Activated CD8-positive, alpha-beta memory T cell treated with anti-CD3 and anti-CD28 coated beads for 1 hour (primary cell): ENCODE results near the gene CELSR1.

ENCODE experiments used
- DNase-seq, 2 donors: peaks; one replicate each; pipeline ENCODE4 v3.0.0-alpha.2; 2020; ENCODE audit warnings: low read depth in 1 of 2; ENCODE audit errors: extremely low read depth in 1 of 2

CELSR1 gene

GRCh38 chr22:46462726-46463371, 74.6 kb downstream of the CELSR1 start:
- DNase-seq = no peak

- no peak for DNase-seq
These were observed 75.7 kb downstream of the CELSR1 start for GRCh38 chr22:46461566-46462180.

DNA sequence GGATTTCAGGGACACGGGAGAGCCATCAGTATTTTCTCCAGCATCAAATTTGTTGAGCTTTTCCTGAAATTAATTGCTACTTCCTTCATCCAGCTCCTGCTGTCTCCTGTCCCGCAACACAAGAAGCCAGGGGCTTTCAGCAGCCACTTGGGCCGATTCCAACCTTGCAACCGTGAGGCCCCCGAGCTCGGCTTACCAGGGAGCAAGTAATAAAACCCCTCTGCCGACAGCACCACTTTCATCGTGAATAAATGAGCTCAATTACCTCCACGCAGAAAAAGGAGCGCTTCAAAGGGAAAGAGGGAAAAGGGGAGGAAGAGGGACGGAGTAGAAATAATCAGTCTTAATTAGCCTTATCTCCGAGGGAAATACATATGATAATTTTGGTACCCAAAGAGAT, 76.6 kb downstream of the CELSR1 start:
- DNase-seq = no peak

DNA sequence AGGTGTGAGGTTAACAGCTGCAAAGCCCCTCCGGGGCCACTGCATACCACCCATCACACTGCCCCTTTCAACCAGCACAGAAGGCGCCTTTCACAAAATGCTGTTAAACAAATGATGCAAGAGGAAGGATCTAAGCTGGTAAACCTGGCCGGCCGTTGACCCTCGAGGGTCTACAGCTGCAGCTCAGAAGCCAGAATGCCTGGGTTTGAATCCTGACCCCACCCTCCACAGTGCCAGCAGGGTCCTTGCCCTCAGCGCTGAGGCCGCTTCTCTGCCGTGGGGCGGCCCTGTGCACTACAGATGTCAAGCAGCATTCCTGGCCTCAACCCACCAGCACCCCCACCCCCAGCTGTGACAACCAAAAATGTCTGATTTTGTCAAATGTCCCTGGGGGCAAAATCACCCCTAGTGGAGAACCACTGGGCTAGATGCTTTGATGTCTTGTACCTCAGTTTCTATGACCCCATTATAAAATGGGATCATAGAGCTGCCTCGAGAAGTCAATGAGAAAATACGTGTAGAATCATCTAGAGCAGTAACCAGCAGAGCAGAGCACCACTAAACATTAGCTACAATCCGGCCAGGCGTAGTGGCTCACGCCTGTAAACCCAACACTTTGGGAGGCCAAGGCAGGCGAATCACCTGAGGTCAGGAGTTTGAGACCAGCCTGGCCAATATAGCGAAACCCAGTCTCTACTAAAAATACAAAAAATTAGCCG, 77.9 kb downstream of the CELSR1 start:
- no peak for DNase-seq

GRCh38 chr22:46458525-46458924, 78.9 kb downstream of the CELSR1 start:
- DNase-seq = no peak

GRCh38 chr22:46457502-46458488, 79.6 kb downstream of the CELSR1 start:
- DNase-seq = no peak

- no peak for DNase-seq
These were observed 80.6 kb downstream of the CELSR1 start for GRCh38 chr22:46456818-46457163.

DNA sequence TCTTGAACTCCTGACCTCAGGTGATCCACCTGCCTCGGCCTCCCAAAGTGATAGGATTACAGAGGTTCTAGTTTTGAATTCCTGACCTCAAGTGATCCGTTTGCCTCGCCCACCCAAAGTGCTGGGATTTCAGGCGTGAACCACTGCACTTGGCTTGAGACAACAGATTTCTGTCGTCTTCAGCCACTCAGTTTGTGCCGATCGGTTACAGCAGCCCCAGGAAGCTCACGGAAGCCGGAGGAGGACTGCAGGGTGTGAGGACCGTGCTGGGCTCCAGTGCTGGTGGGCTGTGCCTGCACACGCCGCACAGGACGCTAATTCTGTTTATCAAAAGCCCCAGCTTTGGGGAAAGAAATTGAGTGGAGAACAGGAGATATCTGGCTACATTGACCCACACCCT, 82.0 kb downstream of the CELSR1 start:
- DNase-seq = no peak

DNA sequence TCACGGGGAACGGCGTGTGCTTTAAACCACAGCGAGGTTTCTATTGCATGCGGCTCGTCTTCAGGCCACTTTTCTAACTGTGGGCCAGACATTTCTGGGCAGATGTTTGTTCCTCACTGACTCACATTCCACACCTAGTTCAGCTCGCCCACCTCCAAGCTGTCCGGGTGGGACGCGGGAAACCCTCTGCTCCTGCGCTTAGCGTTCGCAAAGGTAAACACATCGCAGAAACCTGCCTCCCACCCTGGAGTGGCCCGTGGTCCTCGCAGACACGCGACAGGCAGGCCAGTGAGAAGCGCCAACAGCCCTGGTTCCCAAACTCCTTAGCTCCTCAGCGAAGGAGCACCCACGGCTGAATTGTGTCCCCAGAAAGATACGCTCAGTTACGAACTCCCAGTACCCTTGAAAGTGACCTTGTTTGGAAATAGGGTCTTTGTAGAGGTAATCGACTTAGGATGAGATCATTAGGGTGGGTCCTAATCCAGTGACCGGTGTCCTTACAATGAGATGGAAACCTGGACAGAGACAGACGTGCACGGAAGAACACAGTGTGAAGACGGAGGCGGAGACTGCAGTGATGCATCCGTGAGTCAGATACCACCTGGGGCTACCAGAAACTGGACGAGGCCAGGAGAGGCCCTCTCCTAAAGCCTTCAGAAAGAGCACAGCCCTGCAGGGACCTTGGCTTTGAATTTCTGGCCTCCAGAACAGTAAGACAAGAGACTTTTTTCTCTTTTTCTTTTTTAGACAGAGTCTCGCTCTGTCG, 82.7 kb downstream of the CELSR1 start:
- no peak for DNase-seq

GRCh38 chr22:46453829-46454503, 83.5 kb downstream of the CELSR1 start:
- DNase-seq = no peak

DNA sequence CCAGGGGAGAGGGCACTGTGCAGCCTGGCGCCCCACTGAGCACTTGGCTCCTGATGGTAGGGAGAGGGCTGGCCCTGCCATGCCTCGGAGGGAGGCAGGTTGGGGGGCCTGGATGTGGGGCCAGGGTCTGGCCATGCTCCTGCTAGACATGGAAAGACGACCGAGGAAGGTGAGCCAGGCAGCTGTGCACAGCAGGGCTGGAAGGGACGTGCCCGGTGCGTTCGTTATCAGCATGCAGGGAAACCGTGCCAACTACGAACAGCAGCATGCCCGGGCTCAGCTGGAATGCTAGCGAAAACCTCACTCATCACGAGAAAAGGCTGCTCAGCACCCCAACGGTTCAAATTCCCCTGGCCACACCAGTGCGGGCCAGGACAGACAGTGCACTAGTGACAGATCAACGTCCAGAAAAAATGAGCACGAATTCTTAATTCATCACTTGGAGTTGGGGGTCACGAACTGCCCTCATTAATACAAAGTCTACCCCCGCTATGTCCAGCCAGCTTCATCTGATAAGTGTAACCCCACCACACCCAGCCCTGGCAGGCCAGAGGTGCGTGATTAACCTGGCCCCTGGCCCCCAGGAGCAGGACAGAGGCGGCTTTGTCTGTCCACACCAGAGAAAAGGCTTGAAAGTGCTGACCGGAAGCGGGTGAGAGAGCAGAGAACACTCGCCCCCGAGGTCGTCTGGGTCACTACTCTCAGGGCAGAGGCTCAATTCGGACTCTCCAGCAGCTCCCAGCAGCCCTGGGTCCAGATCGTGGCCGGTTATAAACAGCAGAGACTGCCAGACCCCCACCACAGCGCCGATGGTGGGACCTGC, 84.2 kb downstream of the CELSR1 start:
- no peak for DNase-seq

DNA sequence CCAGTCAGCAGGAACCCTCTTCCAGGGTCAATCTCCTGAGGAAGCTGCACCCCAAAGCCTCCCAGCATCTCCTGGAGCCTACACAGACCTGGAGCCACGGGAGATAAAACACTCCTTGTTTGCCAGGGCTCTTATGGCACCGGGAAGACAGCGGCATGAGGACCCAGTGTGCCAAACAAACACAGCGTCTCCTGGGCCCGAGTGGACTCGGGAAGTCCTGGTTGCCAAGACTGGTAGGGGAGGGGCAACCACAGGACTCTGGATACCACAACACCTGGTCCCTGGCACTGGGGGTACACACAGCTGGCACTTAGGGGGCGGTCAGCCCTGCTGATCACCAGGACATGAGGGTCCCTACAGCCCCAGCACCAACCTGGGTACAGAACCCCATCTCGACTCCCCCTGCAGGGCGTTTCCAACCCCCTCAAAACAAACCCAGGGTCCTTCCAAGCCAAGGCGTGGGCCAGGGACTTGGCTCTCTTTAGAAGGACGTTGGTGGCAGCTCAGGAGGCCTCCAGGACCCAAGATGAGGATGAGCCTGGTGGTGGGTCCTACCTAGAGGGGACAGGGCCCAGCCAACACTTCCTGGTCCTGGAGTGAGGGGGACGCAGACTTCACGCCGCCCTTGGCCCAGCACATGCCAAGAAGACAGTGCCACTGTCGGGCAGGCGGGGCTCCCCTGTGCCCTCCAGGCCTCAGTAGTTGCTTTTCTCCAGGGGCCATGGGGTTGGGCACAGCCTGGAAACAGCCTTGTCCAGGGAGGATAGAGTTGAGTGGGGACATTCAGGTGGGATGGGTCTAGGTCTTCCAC, 85.0 kb downstream of the CELSR1 start:
- no peak for DNase-seq

GRCh38 chr22:46451741-46452140, 85.7 kb downstream of the CELSR1 start:
- DNase-seq = no peak

DNA sequence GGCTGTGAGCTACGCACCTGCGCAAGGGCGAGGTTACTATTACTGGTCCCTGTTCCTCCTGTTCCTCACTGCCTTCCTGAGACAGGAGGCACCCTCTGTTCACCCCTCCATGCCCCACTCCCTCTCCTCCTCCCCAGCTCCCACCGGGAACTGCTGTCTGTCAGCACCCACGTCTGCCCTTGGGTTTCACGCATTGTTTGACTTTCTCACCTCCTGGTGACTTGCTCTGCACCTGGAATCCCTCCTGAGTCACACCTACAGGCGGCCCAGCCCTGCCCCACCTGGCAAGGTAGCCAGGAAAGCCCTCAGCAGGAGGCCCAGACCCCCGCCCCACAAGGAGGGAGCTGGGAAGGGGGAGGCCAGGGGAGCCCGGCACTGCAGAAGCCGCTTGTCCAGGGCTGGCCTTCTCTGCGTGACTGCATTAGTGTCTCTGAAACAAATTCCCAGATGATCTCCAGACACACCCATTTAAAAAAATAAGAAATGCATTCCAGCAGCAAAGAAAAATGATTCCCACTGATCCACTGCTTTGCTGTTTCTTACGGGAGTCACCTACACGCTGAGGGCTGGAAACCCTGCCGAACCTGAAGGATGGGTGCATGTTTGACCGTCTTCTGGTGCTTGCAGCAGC, 86.4 kb downstream of the CELSR1 start:
- no peak for DNase-seq

DNA sequence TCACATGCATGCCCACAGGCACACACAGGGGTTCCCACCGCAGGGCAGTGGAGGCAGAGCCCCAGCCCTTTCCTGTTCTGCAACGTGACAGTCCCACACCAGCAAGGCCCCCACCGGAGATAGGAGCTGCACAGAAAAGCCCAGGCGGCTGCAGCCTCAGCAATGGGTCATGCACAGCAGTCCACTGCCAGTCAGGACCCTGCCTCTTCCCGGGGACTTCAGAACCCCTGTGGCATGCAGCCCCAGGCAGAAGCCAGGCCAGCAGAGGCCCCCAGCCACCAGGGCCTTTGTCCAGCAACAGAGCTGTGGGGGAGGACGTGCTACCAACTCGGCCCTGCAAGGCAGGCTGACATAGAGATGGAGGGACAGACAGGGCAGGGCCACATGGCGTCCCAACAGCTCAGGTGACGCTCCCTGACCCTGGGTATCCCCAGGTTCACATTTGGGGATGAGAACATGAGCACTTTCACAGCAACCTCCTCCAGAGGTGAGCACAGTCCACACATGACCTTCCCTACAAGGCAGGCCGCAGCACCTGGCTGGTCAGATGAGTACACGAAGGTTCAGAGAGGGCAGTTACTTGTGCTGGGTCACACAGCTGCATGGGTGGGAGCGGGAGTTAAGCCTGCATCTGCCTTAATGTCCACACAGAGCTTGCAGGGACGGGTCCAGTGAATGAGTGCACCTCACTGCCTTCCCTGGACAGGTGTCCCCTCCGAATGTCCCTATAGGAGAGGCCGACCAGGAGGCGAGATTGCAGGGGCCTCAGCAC, 87.3 kb downstream of the CELSR1 start:
- no peak for DNase-seq

DNA sequence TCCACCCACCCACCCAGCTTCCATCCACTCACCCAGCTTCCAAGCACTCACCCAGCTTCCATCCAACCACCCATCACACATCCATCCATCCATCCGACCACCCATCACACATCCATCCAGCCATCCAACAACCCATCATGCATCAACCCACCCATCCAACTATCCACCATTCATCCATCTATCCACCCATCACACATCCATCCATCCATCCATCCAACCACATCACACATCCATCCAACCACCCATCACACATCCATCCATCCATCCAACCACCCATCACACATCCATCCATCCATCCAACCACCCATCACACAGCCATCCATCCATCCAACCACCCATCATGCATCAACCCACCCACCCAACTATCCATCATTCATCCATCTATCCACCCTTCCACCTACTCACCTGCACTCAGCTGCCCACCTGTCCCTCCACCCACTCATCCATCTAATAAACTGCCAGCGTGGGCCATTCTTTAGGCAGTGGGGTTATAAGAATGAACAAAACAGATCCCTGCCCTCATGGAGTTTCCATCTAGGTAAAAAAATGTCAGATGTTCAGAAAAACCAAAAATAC, 88.2 kb downstream of the CELSR1 start:
- DNase-seq = no peak

- DNase-seq = no peak
These were observed 89.1 kb downstream of the CELSR1 start for GRCh38 chr22:46448333-46448732.
